Activated B cell treated with CpG ODN at 0.5 μM for 24 hours (primary cell): Measurements from ENCODE around the gene ACOX3. TPM values are rescaled to one million over a fixed set of nuclear protein-coding genes. Genes with fewer than 3 reads are reported as not detected.
"Not testable (repeated sequence)": the region's sequence is repeated elsewhere in the genome, so short reads cannot be mapped to it uniquely, and the experiment has no call there.

Experiments
- ATAC-seq: fragments of 200-7000 bp; cut with Tn5 transposase; one replicate; pipeline ENCODE4 v1.10.0; 2021; ENCODE audit warnings: low read depth, mild to moderate bottlenecking, moderate library complexity
- CTCF ChIA-PET: fragments of 350-600 bp; sonication (Branson Sonifier 250); formaldehyde crosslinking; loops from one replicate; lab custom pipeline; 2021; ENCODE audit warnings: antibody characterized with exemption; lab: Charles Lee
- POLR2A ChIA-PET: fragments of 350-600 bp; sonication (Branson Sonifier 250); formaldehyde crosslinking; loops from one replicate; lab custom pipeline; 2021; ENCODE audit warnings: antibody characterized with exemption; lab: Charles Lee
- DNase-seq: peaks from one replicate; pipeline ENCODE4 v3.0.0; 2022
- H3K27ac Mint-ChIP-seq: one replicate; pipeline ENCODE4 v1.8.0; 2020; ENCODE audit warnings: mixed read lengths
- H3K27me3 Mint-ChIP-seq: one replicate; pipeline ENCODE4 v1.8.0; 2021; ENCODE audit warnings: mixed read lengths
- H3K36me3 Mint-ChIP-seq: one replicate; pipeline ENCODE4 v1.8.0; 2021; ENCODE audit warnings: low read depth, mixed read lengths
- H3K4me1 Mint-ChIP-seq: one replicate; pipeline ENCODE4 v1.8.0; 2021; ENCODE audit warnings: mixed read lengths
- H3K4me3 Mint-ChIP-seq: one replicate; pipeline ENCODE4 v1.8.0; 2020; ENCODE audit warnings: mild to moderate bottlenecking, mixed read lengths
- H3K9me3 Mint-ChIP-seq: one replicate; pipeline ENCODE4 v1.8.0; 2020; ENCODE audit warnings: mixed read lengths
- intact Hi-C: fragments of 100-400 bp; cut with micrococcal nuclease; formaldehyde crosslinking; loops from one replicate; pipeline ENCODE4 v1.15.1; 2024
- total RNA-seq: library from RNA; stranded (reverse); gene quantifications from 2 replicates; pipeline ENCODE4 v1.2.3, GENCODE V29; 2022
- TF ChIP-seq, protein P1 (sequence below): fragments of 200-600 bp; IDR thresholded peaks from one replicate; pipeline ENCODE4 v1.8.0; 2022; ENCODE audit warnings: antibody characterized with exemption, mild to moderate bottlenecking

Gene ACOX3
- total RNA-seq, 1 donor from 2014 or later = 20.6 TPM

DNA sequence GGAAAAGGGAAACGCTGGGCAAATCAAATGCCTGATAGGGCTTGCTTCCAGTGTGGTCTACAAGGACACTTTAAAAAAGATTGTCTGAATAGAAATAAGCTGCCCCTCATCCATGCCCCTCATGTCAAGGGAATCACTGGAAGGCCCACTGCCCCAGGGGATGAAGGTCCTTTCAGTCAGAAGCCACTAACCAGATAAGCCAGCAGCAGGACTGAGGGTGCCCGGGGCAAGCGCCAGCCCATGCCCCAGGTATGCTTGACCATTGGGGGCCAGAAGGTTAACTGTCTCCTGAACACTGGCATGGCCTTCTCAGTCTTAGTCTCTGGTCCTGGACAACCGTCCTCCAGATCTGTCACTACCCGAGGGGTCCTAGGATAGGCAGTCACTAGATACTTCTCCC is 17.7 kb downstream of the ACOX3 start:
- no peak overlapping the region for H3K4me3 Mint-ChIP-seq
- H3K27me3 Mint-ChIP-seq = no peaks in the 10 kb centered on the region
- ChIA-PET CTCF (no interaction called here), POLR2A (no interaction called here)
- peaks cover 22% of the 10 kb centered on the region for H3K4me1 Mint-ChIP-seq
- peaks cover 5% of the 10 kb centered on the region for H3K36me3 Mint-ChIP-seq
- no peak overlapping the region for H3K27ac Mint-ChIP-seq
- intact Hi-C loops = no loop called here
- no peak for DNase-seq
- H3K9me3 Mint-ChIP-seq = no peaks in the 10 kb centered on the region
- ATAC-seq = no peak
- TF ChIP-seq, protein P1, sequence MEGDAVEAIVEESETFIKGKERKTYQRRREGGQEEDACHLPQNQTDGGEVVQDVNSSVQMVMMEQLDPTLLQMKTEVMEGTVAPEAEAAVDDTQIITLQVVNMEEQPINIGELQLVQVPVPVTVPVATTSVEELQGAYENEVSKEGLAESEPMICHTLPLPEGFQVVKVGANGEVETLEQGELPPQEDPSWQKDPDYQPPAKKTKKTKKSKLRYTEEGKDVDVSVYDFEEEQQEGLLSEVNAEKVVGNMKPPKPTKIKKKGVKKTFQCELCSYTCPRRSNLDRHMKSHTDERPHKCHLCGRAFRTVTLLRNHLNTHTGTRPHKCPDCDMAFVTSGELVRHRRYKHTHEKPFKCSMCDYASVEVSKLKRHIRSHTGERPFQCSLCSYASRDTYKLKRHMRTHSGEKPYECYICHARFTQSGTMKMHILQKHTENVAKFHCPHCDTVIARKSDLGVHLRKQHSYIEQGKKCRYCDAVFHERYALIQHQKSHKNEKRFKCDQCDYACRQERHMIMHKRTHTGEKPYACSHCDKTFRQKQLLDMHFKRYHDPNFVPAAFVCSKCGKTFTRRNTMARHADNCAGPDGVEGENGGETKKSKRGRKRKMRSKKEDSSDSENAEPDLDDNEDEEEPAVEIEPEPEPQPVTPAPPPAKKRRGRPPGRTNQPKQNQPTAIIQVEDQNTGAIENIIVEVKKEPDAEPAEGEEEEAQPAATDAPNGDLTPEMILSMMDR = no peak

DNA sequence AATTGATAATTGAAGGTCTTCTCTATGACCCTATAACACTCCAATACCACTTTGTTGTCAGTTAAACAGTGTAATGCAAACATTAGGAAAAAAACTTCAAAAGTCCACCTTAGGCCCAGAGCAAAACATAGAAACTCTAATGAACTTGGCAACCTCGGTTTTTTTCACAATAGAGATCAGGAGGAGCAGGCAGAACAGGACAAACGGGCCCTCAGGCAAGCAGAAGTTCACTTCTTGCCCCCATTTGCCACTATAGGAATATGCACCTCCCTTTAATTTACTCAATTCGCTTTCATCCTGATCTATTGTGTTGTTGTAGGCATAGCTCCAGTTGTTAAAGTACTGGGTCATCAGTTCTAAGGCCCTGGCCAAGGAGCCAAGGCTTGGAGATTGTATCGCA is 18.2 kb downstream of the ACOX3 start:
- DNase-seq (no peak), ATAC-seq (no peak)
- intact Hi-C loops = no loop called here
- peaks cover 5% of the 10 kb centered on the region for H3K36me3 Mint-ChIP-seq
- ChIA-PET CTCF (no interaction called here), POLR2A (no interaction called here)
- no peaks in the 10 kb centered on the region for H3K27me3 Mint-ChIP-seq
- H3K27ac Mint-ChIP-seq = no peak overlapping the region
- peaks cover 18% of the 10 kb centered on the region for H3K4me1 Mint-ChIP-seq
- H3K4me3 Mint-ChIP-seq = no peak overlapping the region
- TF ChIP-seq, protein P1 = no peak
- H3K9me3 Mint-ChIP-seq = no peaks in the 10 kb centered on the region

DNA sequence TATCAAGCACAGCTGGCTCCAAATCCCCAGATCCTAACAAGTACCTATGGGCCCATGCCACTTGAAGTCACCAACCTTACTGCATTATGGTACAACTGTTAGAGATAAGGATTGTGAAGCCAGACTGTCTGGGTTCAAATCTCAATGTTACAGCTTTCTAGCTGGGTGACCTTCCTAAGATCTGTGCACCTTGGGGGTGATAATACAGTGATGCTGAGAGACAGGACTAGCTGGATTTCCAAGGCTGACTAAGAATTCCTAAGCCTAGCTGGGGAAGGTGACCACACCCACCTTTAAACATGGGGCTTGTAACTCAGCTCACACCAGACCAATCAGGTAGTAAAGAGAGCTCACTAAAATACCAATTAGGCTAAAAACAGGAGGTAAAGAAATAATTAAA is 20.4 kb downstream of the ACOX3 start:
- H3K4me3 Mint-ChIP-seq, intact Hi-C loops, H3K9me3 Mint-ChIP-seq, CTCF ChIA-PET, H3K27me3 Mint-ChIP-seq, H3K27ac Mint-ChIP-seq, H3K4me1 Mint-ChIP-seq, DNase-seq, ATAC-seq: not testable (repeated sequence)
- peaks cover 13% of the 10 kb centered on the region for H3K36me3 Mint-ChIP-seq
- POLR2A ChIA-PET = interaction anchor here (2.2 kb wide), 1 partner anchor 20 kb away, joined by 5 read pairs; the partner anchor contains the start of genes ACOX3 and TRMT44

DNA sequence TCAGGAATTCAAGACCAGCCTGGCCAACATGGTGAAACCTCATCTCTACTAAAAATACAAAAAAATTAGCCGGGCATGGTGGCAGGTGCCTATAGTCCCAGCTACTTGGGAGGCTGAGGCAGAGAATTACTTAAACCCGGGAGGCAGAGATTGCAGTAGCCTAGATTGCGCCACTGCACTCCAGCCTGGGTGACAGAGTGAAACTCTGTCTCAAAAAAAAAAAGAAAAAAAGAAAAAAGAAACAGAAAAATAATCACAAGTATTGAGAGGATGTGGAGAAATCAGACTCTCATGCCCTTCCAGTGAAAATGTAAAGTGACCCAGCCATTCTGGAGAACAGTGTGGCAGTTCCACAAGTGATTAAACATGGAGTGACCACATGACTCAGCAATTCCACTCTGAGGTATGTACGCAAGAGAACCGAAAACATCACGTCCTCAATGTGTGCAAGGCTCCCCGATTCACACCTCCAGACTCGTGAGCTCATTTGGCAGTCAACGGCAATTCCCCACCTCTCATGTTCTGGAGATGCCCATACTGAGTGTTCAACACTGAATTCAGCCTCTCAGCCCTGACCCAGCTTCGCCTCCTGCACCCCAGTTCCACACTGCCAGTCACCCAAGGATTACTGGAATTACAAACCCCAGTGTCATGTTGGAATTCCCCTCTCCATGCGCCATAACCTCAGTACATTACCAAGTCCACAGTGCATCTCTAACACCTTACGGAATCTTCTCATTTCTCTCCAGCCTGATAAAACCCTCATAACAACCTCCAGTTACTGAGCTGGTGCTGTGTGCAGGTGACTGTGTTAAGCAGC is 21.1 kb downstream of the ACOX3 start:
- Mint-ChIP-seq H3K4me3 (no peak overlapping the region), H3K9me3 (no peaks in the 10 kb centered on the region), H3K4me1 (peaks cover 9% of the 10 kb centered on the region), H3K27me3 (no peaks in the 10 kb centered on the region), H3K27ac (peak overlapping the region; percentile 36), H3K36me3 (peaks cover 19% of the 10 kb centered on the region)
- CTCF ChIA-PET = no interaction called here
- ATAC-seq (peak; percentile 49), DNase-seq (no peak)
- intact Hi-C loops = no loop called here
- TF ChIP-seq, protein P1 = no peak
- POLR2A ChIA-PET = interaction anchor here (2.2 kb wide), 1 partner anchor 21 kb away, joined by 5 read pairs; the partner anchor contains the start of genes ACOX3 and TRMT44

DNA sequence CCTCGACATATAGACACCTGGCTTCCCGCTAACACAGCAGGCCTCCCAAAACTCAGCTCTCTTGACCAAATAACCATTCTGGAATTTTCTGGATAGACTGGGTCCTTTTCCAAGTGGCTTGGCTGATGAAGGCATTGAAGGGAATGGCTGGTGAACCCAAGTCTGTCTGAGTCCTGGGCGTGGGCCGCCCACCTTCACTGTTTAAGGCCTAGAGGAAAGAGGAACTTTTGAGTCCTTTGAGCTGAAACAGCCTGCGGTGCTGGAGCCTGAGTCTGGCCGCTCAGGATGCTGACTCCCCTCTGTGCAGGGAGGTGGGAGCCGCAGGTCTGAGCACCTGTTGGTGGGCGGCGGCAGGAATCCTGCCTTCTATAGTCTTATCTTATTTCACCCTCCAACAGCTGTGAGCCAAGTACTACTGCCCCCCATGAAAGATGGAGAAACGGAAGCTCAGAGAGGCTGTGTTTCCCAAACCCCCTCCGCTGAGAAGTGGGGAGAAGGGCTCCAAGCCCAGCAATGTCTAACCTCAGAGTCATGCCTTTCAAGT is 23.4 kb downstream of the ACOX3 start:
- Mint-ChIP-seq H3K4me1 (peaks cover 9% of the 10 kb centered on the region), H3K9me3 (no peaks in the 10 kb centered on the region), H3K27ac (no peak overlapping the region), H3K4me3 (no peak overlapping the region), H3K36me3 (peaks cover 29% of the 10 kb centered on the region), H3K27me3 (no peaks in the 10 kb centered on the region)
- DNase-seq = no peak
- TF ChIP-seq, protein P1 = no peak
- intact Hi-C loops = no loop called here
- no peak for ATAC-seq
- POLR2A ChIA-PET = interaction anchor here (1.2 kb wide), 1 partner anchor 11 kb away, joined by 3 read pairs; no protein-coding TSS in a partner anchor
- CTCF ChIA-PET = no interaction called here
